GM12891 (cell line): ENCODE measurements around the gene GDPD4.

Source experiments
- PAX5 ChIP-seq: IDR thresholded peaks from 2 replicates; pipeline ENCODE4 v1.6.1; 2011; ENCODE audit warnings: low read length, moderate library complexity, mild to moderate bottlenecking; ENCODE audit not compliant: insufficient read depth, severe bottlenecking
- POLR2A ChIP-seq: IDR thresholded peaks from 2 replicates; pipeline ENCODE4 v1.6.1; 2011; ENCODE audit warnings: low read depth, low read length, control low read depth
- POLR2AphosphoS5 ChIP-seq: IDR thresholded peaks from 2 replicates; pipeline ENCODE4 v1.6.1; 2011; ENCODE audit warnings: low read depth, low read length, control low read depth
- SPI1 ChIP-seq: IDR thresholded peaks from 2 replicates; pipeline ENCODE4 v1.6.1; 2011; ENCODE audit warnings: low read depth, low read length, control low read depth
- TAF1 ChIP-seq: IDR thresholded peaks from 2 replicates; pipeline ENCODE4 v1.6.1; 2011; ENCODE audit warnings: low read depth, low read length, control low read depth

DNA sequence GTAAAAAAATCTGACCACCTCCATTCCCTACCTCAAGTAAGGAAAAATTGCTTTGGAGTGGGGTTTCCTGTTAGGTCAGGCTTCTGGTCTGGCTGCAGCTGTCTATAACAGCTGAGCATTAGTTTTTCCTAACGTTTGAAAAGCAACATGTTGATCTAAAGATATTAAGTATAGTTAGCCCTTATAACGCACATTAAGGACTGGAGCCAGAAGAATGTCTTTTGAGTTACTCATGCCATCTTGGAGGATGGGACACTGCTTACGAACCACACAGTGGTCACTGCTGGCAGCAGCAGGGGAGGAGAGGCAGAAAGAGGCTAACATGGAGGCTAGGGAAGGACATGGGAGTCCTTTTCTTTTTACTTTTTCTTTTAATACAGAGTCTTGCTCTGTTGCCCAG, 44.1 kb upstream of the GDPD4 start:
- TF ChIP-seq POLR2A (no peak), POLR2AphosphoS5 (no peak), TAF1 (no peak), PAX5 (no peak), SPI1 (no peak)
